Stimulated activated CD8-positive, alpha-beta memory T cell treated with anti-CD3 and anti-CD28 coated beads, Interleukin-7, amount 100 ng/mL, for 1 hour (primary cell): Measurements from ENCODE around the gene EIF3F.

Experiments used
- DNase-seq, 2 donors: peaks; one replicate each; pipeline ENCODE4 v3.0.0-alpha.2; 2020; ENCODE audit warnings: low read depth in 2 of 2

EIF3F gene

GRCh38 chr11:8021920-8022319, 34.8 kb downstream of the EIF3F start:
- DNase-seq = no peak

GRCh38 chr11:8022876-8023275, 35.7 kb downstream of the EIF3F start:
- DNase-seq = no peak

- DNase-seq = no peak
Observed at GRCh38 chr11:8023831-8024555, 36.9 kb downstream of the EIF3F start.

GRCh38 chr11:8025123-8025522, 38.0 kb downstream of the EIF3F start:
- no peak for DNase-seq

- no peak for DNase-seq
Observed at GRCh38 chr11:8025816-8026215, 38.7 kb downstream of the EIF3F start.

- DNase-seq = no peak
Observed at GRCh38 chr11:8026982-8027381, 39.8 kb downstream of the EIF3F start.

GRCh38 chr11:8028766-8029165, 41.6 kb downstream of the EIF3F start:
- no peak for DNase-seq

- no peak for DNase-seq
Observed at GRCh38 chr11:8030526-8031247, 43.5 kb downstream of the EIF3F start.

GRCh38 chr11:8031248-8032115, 44.3 kb downstream of the EIF3F start:
- DNase-seq = no peak

GRCh38 chr11:8032122-8032521, 45.0 kb downstream of the EIF3F start:
- no peak for DNase-seq

- no peak for DNase-seq
Observed at GRCh38 chr11:8032576-8033304, 45.6 kb downstream of the EIF3F start.

- DNase-seq = peak in 1 of 2 donors; percentile 26
Observed at GRCh38 chr11:8033305-8034105, 46.4 kb downstream of the EIF3F start.

- DNase-seq = no peak
Observed at GRCh38 chr11:8034106-8034585, 47.0 kb downstream of the EIF3F start.

- DNase-seq = no peak
Observed at GRCh38 chr11:8034604-8035190, 47.6 kb downstream of the EIF3F start.

- DNase-seq = no peak
Observed at GRCh38 chr11:8035200-8035855, 48.2 kb downstream of the EIF3F start.

GRCh38 chr11:8036002-8036802, 49.1 kb downstream of the EIF3F start:
- DNase-seq = no peak

- DNase-seq = no peak
Observed at GRCh38 chr11:8036986-8037385, 49.8 kb downstream of the EIF3F start.

- DNase-seq = no peak
Observed at GRCh38 chr11:8038393-8038792, 51.3 kb downstream of the EIF3F start.
